ENCODE data around the gene LRP10.
"Not testable (repeated sequence)": the region's sequence is repeated elsewhere in the genome, so short reads cannot be mapped to it uniquely, and the experiment has no call there.

Gene LRP10

GRCh38 chr14:22906073-22906472, 34.5 kb downstream of the LRP10 start:
- Histone ChIP-seq H3K4me3 (ENCODE audit: extremely low read depth, insufficient read depth, low read length, poor library complexity, severe bottlenecking) (no peak overlapping the region), H3K36me3 (ENCODE audit: control insufficient read depth, insufficient read depth, low read length) (peaks cover 95% of the 10 kb centered on the region), H3K9me3 (ENCODE audit: control insufficient read depth, low read length) (no peaks in the 10 kb centered on the region), H3K27ac (ENCODE audit: low read depth, low read length, severe bottlenecking) (no peak overlapping the region), H3K4me1 (ENCODE audit: control insufficient read depth, insufficient read depth, low read length, poor library complexity, severe bottlenecking) (no peaks in the 10 kb centered on the region)
- 94 to 99% methylated on average over 18 to 19 of the region's 20 CpGs for WGBS, 2 experiments (ENCODE audit: insufficient coverage in 2 of 2)

DNA sequence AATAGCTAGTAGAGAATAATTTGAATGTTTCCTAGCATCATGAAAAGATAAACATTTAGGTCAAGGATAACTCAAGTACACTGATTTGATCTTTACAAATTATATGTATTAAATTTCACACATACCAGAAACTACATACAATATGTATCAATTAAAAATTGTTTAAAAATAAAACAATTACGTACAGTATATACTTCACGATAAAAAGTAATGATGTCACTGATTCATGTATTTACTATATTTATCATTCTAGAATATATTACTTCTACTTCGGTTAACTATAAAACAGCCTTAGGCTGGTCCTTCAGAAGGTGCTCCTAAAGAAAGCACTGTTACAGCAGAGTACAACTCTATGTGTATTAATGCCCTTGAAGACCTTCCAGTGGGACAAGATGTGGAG, 35.9 kb downstream of the LRP10 start:
- Histone ChIP-seq H3K27ac (ENCODE audit: low read depth, low read length, severe bottlenecking) (no peak overlapping the region), H3K36me3 (ENCODE audit: control insufficient read depth, insufficient read depth, low read length) (peaks cover 88% of the 10 kb centered on the region), H3K4me3 (ENCODE audit: extremely low read depth, insufficient read depth, low read length, poor library complexity, severe bottlenecking) (no peak overlapping the region), H3K9me3 (ENCODE audit: control insufficient read depth, low read length) (no peaks in the 10 kb centered on the region), H3K4me1 (ENCODE audit: control insufficient read depth, insufficient read depth, low read length, poor library complexity, severe bottlenecking) (no peaks in the 10 kb centered on the region)
- 100% methylated on average over 1 of the region's 3 CpGs; no CpG with 5 or more reads in 1 of the 2 experiments for WGBS, 2 experiments (ENCODE audit: insufficient coverage in 2 of 2)

- Histone ChIP-seq H3K9me3 (ENCODE audit: control insufficient read depth, low read length) (no peaks in the 10 kb centered on the region), H3K4me1 (ENCODE audit: control insufficient read depth, insufficient read depth, low read length, poor library complexity, severe bottlenecking) (no peaks in the 10 kb centered on the region), H3K4me3 (ENCODE audit: extremely low read depth, insufficient read depth, low read length, poor library complexity, severe bottlenecking) (no peak overlapping the region), H3K36me3 (ENCODE audit: control insufficient read depth, insufficient read depth, low read length) (peaks cover 80% of the 10 kb centered on the region), H3K27ac (ENCODE audit: low read depth, low read length, severe bottlenecking) (no peak overlapping the region)
- WGBS, 2 experiments (ENCODE audit: insufficient coverage in 2 of 2), result 91 to 93% methylated on average over 3 to 7 of the region's 8 CpGs
These were observed 37.1 kb downstream of the LRP10 start for GRCh38 chr14:22908601-22909000.

DNA sequence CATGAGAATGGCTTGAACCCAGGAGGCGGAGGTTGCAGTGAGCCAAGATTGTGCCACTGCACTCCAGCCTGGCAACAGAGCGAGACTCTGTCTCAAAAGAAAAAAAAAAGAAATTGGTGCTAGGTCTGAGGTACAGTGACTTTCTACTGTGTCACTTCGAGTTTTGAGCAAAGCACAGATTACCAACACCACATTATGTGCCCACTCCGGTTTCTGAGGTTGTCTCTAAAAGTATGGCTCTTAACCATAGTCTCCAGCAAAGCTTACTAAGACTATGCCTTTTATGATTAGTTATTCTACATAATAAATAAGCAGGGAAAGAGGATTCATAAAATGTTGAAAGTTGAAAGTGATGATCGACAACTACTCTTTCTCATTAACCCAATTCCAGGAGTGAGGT, 39.4 kb downstream of the LRP10 start:
- no peak overlapping the region for H3K27ac ChIP-seq (ENCODE audit: low read depth, low read length, severe bottlenecking)
- H3K4me1 ChIP-seq (ENCODE audit: control insufficient read depth, insufficient read depth, low read length, poor library complexity, severe bottlenecking), result no peaks in the 10 kb centered on the region
- no peak overlapping the region for H3K4me3 ChIP-seq (ENCODE audit: extremely low read depth, insufficient read depth, low read length, poor library complexity, severe bottlenecking)
- WGBS, 2 experiments (ENCODE audit: insufficient coverage in 2 of 2), result 100% methylated on average over 1 to 2 of the region's 5 CpGs
- peaks cover 71% of the 10 kb centered on the region for H3K36me3 ChIP-seq (ENCODE audit: control insufficient read depth, insufficient read depth, low read length)
- H3K9me3 ChIP-seq (ENCODE audit: control insufficient read depth, low read length), result no peaks in the 10 kb centered on the region

GRCh38 chr14:22914836-22915235, 43.3 kb downstream of the LRP10 start:
- H3K4me1 ChIP-seq (ENCODE audit: control insufficient read depth, insufficient read depth, low read length, poor library complexity, severe bottlenecking); H3K4me3 ChIP-seq (ENCODE audit: extremely low read depth, insufficient read depth, low read length, poor library complexity, severe bottlenecking); H3K9me3 ChIP-seq (ENCODE audit: control insufficient read depth, low read length); H3K27ac ChIP-seq (ENCODE audit: low read depth, low read length, severe bottlenecking): not testable (repeated sequence)
- peaks cover 48% of the 10 kb centered on the region for H3K36me3 ChIP-seq (ENCODE audit: control insufficient read depth, insufficient read depth, low read length)
- WGBS, 2 experiments (ENCODE audit: insufficient coverage in 2 of 2), result 100% methylated on average over 1 of the region's 4 CpGs; no CpG with 5 or more reads in 1 of the 2 experiments

- Histone ChIP-seq H3K9me3 (ENCODE audit: control insufficient read depth, low read length) (no peaks in the 10 kb centered on the region), H3K4me3 (ENCODE audit: extremely low read depth, insufficient read depth, low read length, poor library complexity, severe bottlenecking) (no peak overlapping the region), H3K4me1 (ENCODE audit: control insufficient read depth, insufficient read depth, low read length, poor library complexity, severe bottlenecking) (no peaks in the 10 kb centered on the region), H3K27ac (ENCODE audit: low read depth, low read length, severe bottlenecking) (no peak overlapping the region), H3K36me3 (ENCODE audit: control insufficient read depth, insufficient read depth, low read length) (peaks cover 50% of the 10 kb centered on the region)
- 89 to 100% methylated on average over 6 to 7 of the region's 8 CpGs for WGBS, 2 experiments (ENCODE audit: insufficient coverage in 2 of 2)
These were observed 44.5 kb downstream of the LRP10 start for GRCh38 chr14:22915886-22916521.

DNA sequence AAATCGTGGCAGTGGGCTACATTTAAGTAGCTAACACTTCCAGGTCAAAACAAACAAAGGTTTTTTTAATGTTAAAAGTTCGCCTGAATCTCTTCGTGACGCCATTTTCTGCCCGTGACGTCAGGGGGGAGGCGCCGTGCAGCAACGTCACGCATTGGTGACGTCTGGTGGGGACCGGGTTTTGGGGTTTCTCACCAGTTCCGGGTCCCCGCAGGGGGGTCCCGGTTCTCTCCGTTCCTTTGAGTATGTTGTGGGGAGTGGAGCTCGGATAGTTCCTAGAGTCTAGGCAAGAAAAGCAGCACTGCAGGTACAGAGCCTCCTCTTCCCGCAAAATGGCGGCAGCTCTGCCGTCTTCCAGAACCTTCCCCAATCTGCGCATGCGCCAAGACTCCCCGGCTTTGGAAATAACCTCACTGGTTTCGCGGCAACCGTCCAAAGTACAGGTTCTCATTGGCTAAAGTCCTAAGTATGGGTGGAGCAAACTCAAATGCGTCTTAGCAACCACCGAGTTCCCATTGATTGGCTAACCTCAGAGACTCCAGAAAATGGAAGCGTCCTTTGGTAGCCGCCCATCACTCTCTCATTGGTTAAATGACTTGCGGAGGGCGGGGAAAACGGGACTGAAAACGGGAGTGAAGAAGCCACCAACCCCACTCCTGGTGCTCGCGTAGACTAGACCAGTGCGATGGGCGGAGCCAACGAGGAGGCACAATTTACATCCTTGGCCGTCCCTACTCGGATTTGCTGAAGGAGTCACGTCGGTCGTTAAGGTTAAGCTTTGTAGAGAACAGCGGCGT, 47.5 kb downstream of the LRP10 start, which contains the start of gene RBM23:
TSS of gene RBM23 (minus strand) at position 346 of the 797 bp plus-strand sequence.
- H3K27ac ChIP-seq (ENCODE audit: low read depth, low read length, severe bottlenecking), result peak within 1 kb of the TSS; percentile 100
- 1 to 3% methylated on average over 22 to 33 of the region's 46 CpGs for WGBS, 2 experiments (ENCODE audit: insufficient coverage in 2 of 2)
- H3K4me3 ChIP-seq (ENCODE audit: extremely low read depth, insufficient read depth, low read length, poor library complexity, severe bottlenecking), result peak within 1 kb of the TSS; percentile 79
- no peaks in the 10 kb centered on the region for H3K9me3 ChIP-seq (ENCODE audit: control insufficient read depth, low read length)
- H3K4me1 ChIP-seq (ENCODE audit: control insufficient read depth, insufficient read depth, low read length, poor library complexity, severe bottlenecking), result peaks cover 9% of the 10 kb centered on the region
- H3K36me3 ChIP-seq (ENCODE audit: control insufficient read depth, insufficient read depth, low read length), result peaks cover 65% of the 10 kb centered on the region

- no peaks in the 10 kb centered on the region for H3K9me3 ChIP-seq (ENCODE audit: control insufficient read depth, low read length)
- peaks cover 9% of the 10 kb centered on the region for H3K4me1 ChIP-seq (ENCODE audit: control insufficient read depth, insufficient read depth, low read length, poor library complexity, severe bottlenecking)
- peaks cover 67% of the 10 kb centered on the region for H3K36me3 ChIP-seq (ENCODE audit: control insufficient read depth, insufficient read depth, low read length)
- 18 to 25% methylated on average over 7 to 10 of the region's 10 CpGs for WGBS, 2 experiments (ENCODE audit: insufficient coverage in 2 of 2)
- H3K27ac ChIP-seq (ENCODE audit: low read depth, low read length, severe bottlenecking), result peak overlapping the region; percentile 84
- peak overlapping the region; percentile 16 for H3K4me3 ChIP-seq (ENCODE audit: extremely low read depth, insufficient read depth, low read length, poor library complexity, severe bottlenecking)
These were observed 48.0 kb downstream of the LRP10 start for GRCh38 chr14:22919601-22919921.

DNA sequence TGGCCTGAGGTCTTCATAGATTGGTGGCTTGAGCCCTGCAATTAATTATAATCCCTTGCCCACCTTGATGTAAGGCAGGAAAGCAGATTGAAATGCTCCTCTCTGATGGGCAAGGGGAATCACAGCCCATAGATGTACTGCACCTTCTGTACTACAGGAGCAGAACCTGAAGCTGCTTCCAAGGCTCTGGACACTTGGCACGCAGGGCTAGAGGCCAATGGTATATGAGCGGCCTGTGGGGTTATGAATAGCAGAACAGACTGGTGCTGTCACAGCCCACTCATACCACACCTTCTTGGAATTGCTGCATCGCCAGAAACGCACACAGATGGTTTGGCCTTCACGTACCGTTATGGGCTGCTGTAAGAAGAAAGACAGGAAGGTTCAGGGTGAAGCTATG, 49.2 kb downstream of the LRP10 start:
- Histone ChIP-seq H3K36me3 (ENCODE audit: control insufficient read depth, insufficient read depth, low read length) (peaks cover 73% of the 10 kb centered on the region), H3K4me1 (ENCODE audit: control insufficient read depth, insufficient read depth, low read length, poor library complexity, severe bottlenecking) (peaks cover 9% of the 10 kb centered on the region), H3K4me3 (ENCODE audit: extremely low read depth, insufficient read depth, low read length, poor library complexity, severe bottlenecking) (no peak overlapping the region), H3K27ac (ENCODE audit: low read depth, low read length, severe bottlenecking) (no peak overlapping the region), H3K9me3 (ENCODE audit: control insufficient read depth, low read length) (no peaks in the 10 kb centered on the region)
- WGBS, 2 experiments (ENCODE audit: insufficient coverage in 2 of 2), result 93 to 100% methylated on average over 1 to 5 of the region's 6 CpGs

DNA sequence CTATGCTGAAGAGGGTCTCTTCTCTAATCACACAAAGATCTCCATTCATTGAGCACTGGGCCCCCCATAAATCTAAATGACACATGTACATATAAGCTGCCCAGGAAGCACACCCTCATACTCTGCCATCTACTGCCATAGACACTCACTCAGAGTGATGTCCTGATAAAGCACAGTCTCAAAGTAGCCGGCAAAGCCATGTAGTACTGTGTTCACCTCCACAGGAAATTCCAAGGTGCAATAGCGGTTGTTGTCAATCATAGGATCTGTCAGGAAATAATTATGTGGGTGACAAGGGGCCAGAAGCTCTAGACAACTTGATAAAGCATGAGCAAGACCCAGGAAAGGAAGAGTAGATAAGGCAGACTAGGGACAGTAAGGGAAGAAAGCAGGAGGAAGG, 50.8 kb downstream of the LRP10 start:
- no peak overlapping the region for H3K4me3 ChIP-seq (ENCODE audit: extremely low read depth, insufficient read depth, low read length, poor library complexity, severe bottlenecking)
- H3K4me1 ChIP-seq (ENCODE audit: control insufficient read depth, insufficient read depth, low read length, poor library complexity, severe bottlenecking), result peaks cover 9% of the 10 kb centered on the region
- no peak overlapping the region for H3K27ac ChIP-seq (ENCODE audit: low read depth, low read length, severe bottlenecking)
- H3K36me3 ChIP-seq (ENCODE audit: control insufficient read depth, insufficient read depth, low read length), result peaks cover 72% of the 10 kb centered on the region
- no peaks in the 10 kb centered on the region for H3K9me3 ChIP-seq (ENCODE audit: control insufficient read depth, low read length)
- 95 to 100% methylated on average over 1 to 2 of the region's 2 CpGs for WGBS, 2 experiments (ENCODE audit: insufficient coverage in 2 of 2)

- H3K27ac ChIP-seq (ENCODE audit: low read depth, low read length, severe bottlenecking), result no peak overlapping the region
- H3K4me3 ChIP-seq (ENCODE audit: extremely low read depth, insufficient read depth, low read length, poor library complexity, severe bottlenecking), result no peak overlapping the region
- WGBS, 2 experiments (ENCODE audit: insufficient coverage in 2 of 2), result 100% methylated on average over 1 of the region's 5 CpGs
- H3K9me3 ChIP-seq (ENCODE audit: control insufficient read depth, low read length), result no peaks in the 10 kb centered on the region
- H3K4me1 ChIP-seq (ENCODE audit: control insufficient read depth, insufficient read depth, low read length, poor library complexity, severe bottlenecking), result peaks cover 9% of the 10 kb centered on the region
- H3K36me3 ChIP-seq (ENCODE audit: control insufficient read depth, insufficient read depth, low read length), result peaks cover 72% of the 10 kb centered on the region
These were observed 52.2 kb downstream of the LRP10 start for GRCh38 chr14:22923746-22924145.

Measured in mesodermal cell (in vitro differentiated cells).